CD4-positive, alpha-beta T cell (primary cell): ENCODE results near the gene PEX5. TPM values are rescaled to one million over a fixed set of nuclear protein-coding genes. Genes with fewer than 3 reads are reported as not detected.

ENCODE experiments used
- ATAC-seq: fragments of 200-7000 bp; cut with Tn5 transposase; one replicate; pipeline ENCODE4 v1.10.0; 2022; ENCODE audit warnings: mild to moderate bottlenecking; ENCODE audit not compliant: poor library complexity
- CTCF ChIA-PET: fragments of 350-600 bp; sonication (Branson Sonifier 250); formaldehyde crosslinking; loops from one replicate; lab custom pipeline; 2021; ENCODE audit warnings: antibody characterized with exemption, inconsistent platforms; lab: Charles Lee
- POLR2A ChIA-PET: fragments of 350-600 bp; sonication (Branson Sonifier 250); formaldehyde crosslinking; loops from one replicate; lab custom pipeline; 2021; ENCODE audit warnings: antibody characterized with exemption, inconsistent platforms; lab: Charles Lee
- DNase-seq, 14 experiments: peaks; one replicate each; pipeline ENCODE4 v3.0.0-alpha.2; 2013 to 2020; ENCODE audit warnings: mixed read lengths in 2 of 14
- H3K27ac ChIP-seq, 2 donors: one replicate each; pipeline versions ENCODE4 v1.5.1 to v1.7.0; 2013; ENCODE audit warnings: low read length in 2 of 2, low read depth in 1 of 2, mild to moderate bottlenecking in 1 of 2
- H3K27me3 ChIP-seq, 2 experiments: 1 replicate in 1 of 2; 2 replicates in 1 of 2; pipeline versions ENCODE4 v1.6.1 to v1.7.0; 2013; ENCODE audit warnings: low read length in 2 of 2, control low read depth in 1 of 2, mild to moderate bottlenecking in 1 of 2, moderate library complexity in 1 of 2; ENCODE audit not compliant: insufficient read depth in 2 of 2, control insufficient read depth in 1 of 2
- H3K36me3 ChIP-seq: one replicate; pipeline ENCODE4 v1.6.1; 2013; ENCODE audit warnings: low read length, control low read depth; ENCODE audit not compliant: insufficient read depth
- H3K4me1 ChIP-seq: one replicate; pipeline ENCODE4 v1.6.1; 2013; ENCODE audit warnings: low read length, control low read depth; ENCODE audit not compliant: insufficient read depth
- H3K4me3 ChIP-seq: one replicate; pipeline ENCODE4 v1.5.1; 2013; ENCODE audit warnings: mild to moderate bottlenecking, low read length, moderate library complexity
- H3K9me3 ChIP-seq, 2 experiments: 1 replicate in 1 of 2; 2 replicates in 1 of 2; pipeline versions ENCODE4 v1.6.1 to v1.7.0; 2013; ENCODE audit warnings: low read length in 2 of 2, mild to moderate bottlenecking in 2 of 2, control low read depth in 1 of 2, moderate library complexity in 1 of 2; ENCODE audit not compliant: control insufficient read depth in 1 of 2, insufficient read depth in 1 of 2
- H3K27ac Mint-ChIP-seq: one replicate; pipeline ENCODE4 v1.8.0; 2020; ENCODE audit warnings: mixed read lengths
- H3K27me3 Mint-ChIP-seq: one replicate; pipeline ENCODE4 v1.8.0; 2021; ENCODE audit warnings: mixed read lengths
- H3K36me3 Mint-ChIP-seq: one replicate; pipeline ENCODE4 v1.8.0; 2021; ENCODE audit warnings: low read depth, mixed read lengths
- H3K4me1 Mint-ChIP-seq: one replicate; pipeline ENCODE4 v1.8.0; 2021; ENCODE audit warnings: low read depth, mixed read lengths
- H3K4me3 Mint-ChIP-seq: one replicate; pipeline ENCODE4 v1.8.0; 2020; ENCODE audit warnings: mild to moderate bottlenecking, mixed read lengths
- H3K9me3 Mint-ChIP-seq: one replicate; pipeline ENCODE4 v1.8.0; 2020; ENCODE audit warnings: mixed read lengths
- intact Hi-C, 2 experiments: fragments of 100-400 bp; cut with DNase I in 1 of 2; cut with micrococcal nuclease in 1 of 2; formaldehyde crosslinking; loops; one replicate each; pipeline versions ENCODE4 v1.15.1 to v1.9.0; 2023 to 2025; cut with DNase I, micrococcal nuclease
- total RNA-seq, 174 experiments: library from RNA in 2 of 174; stranded (reverse) in 2 of 174; gene quantifications; one replicate each; pipeline ENCODE4 v1.2.3 and lab custom pipeline; 2021 to 2026
- TF ChIP-seq, protein P1 (sequence below): fragments of 200-600 bp; IDR thresholded peaks from one replicate; pipeline ENCODE4 v1.8.0; 2022; ENCODE audit warnings: antibody characterized with exemption, mild to moderate bottlenecking

Gene PEX5
- total RNA-seq, 2 experiments from 2014 or later: 22.9 TPM

DNA sequence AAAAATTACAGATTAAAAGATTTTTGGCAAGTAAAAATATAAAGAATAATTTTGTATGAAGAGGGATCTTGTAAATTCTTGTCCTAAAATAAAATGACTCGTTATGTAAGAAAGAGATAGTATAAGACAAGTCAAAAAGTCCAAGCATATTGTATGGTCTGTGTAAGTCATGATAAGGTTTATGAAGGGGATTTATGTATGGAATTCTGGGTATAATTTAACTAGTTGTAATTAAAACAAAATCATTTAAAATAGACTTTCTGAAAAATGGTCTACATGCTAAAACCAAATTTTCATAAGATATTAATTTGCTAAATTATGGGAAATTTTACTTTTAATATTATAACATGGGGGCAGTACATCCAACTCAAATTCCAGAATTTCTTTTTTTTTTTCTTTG, 17.6 kb upstream of the PEX5 start:
- POLR2A ChIA-PET: no interaction called here
- Mint-ChIP-seq H3K4me3 (no peak overlapping the region), H3K27ac (no peak overlapping the region), H3K27me3 (peaks cover 17% of the 10 kb centered on the region), H3K4me1 (no peaks in the 10 kb centered on the region), H3K9me3 (peaks cover 6% of the 10 kb centered on the region), H3K36me3 (peaks cover 5% of the 10 kb centered on the region)
- Histone ChIP-seq H3K27me3 (peaks cover 0 to 5% of the 10 kb centered on the region in 2 experiments), H3K4me3 (no peak overlapping the region), H3K27ac (no peak overlapping the region), H3K36me3 (no peaks in the 10 kb centered on the region), H3K4me1 (no peaks in the 10 kb centered on the region), H3K9me3 (peaks cover 4 to 9% of the 10 kb centered on the region in 2 experiments)
- DNase-seq: no peak
- intact Hi-C loops: loop anchor here in 1 of 2 experiments (10.0 kb wide), 1 partner anchor 957 kb away; no protein-coding TSS in a partner anchor
- CTCF ChIA-PET: no interaction called here
- no peak for ATAC-seq
- TF ChIP-seq, protein P1, sequence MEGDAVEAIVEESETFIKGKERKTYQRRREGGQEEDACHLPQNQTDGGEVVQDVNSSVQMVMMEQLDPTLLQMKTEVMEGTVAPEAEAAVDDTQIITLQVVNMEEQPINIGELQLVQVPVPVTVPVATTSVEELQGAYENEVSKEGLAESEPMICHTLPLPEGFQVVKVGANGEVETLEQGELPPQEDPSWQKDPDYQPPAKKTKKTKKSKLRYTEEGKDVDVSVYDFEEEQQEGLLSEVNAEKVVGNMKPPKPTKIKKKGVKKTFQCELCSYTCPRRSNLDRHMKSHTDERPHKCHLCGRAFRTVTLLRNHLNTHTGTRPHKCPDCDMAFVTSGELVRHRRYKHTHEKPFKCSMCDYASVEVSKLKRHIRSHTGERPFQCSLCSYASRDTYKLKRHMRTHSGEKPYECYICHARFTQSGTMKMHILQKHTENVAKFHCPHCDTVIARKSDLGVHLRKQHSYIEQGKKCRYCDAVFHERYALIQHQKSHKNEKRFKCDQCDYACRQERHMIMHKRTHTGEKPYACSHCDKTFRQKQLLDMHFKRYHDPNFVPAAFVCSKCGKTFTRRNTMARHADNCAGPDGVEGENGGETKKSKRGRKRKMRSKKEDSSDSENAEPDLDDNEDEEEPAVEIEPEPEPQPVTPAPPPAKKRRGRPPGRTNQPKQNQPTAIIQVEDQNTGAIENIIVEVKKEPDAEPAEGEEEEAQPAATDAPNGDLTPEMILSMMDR: no peak

- H3K4me3 Mint-ChIP-seq: no peak overlapping the region
- Histone ChIP-seq H3K4me3 (no peak overlapping the region), H3K9me3 (peaks cover 0 to 4% of the 10 kb centered on the region in 2 experiments), H3K27me3 (peaks cover 5 to 8% of the 10 kb centered on the region in 2 experiments), H3K4me1 (no peaks in the 10 kb centered on the region), H3K36me3 (no peaks in the 10 kb centered on the region), H3K27ac (no peak overlapping the region)
- intact Hi-C loops: loop anchor here in 1 of 2 experiments (10.0 kb wide), 1 partner anchor 961 kb away; no protein-coding TSS in a partner anchor
- TF ChIP-seq, protein P1: no peak
- no peaks in the 10 kb centered on the region for H3K36me3 Mint-ChIP-seq
- H3K27me3 Mint-ChIP-seq: peaks cover 34% of the 10 kb centered on the region
- POLR2A ChIA-PET: no interaction called here
- CTCF ChIA-PET: interaction anchor here (1.1 kb wide), 1 partner anchor 14 kb away, joined by 3 read pairs; the partner anchor contains the start of gene PEX5
- no peak for DNase-seq
- H3K9me3 Mint-ChIP-seq: no peaks in the 10 kb centered on the region
- H3K4me1 Mint-ChIP-seq: no peaks in the 10 kb centered on the region
- no peak overlapping the region for H3K27ac Mint-ChIP-seq
- no peak for ATAC-seq
Observed at GRCh38 chr12:7175493-7175892, 14.0 kb upstream of the PEX5 start.

DNA sequence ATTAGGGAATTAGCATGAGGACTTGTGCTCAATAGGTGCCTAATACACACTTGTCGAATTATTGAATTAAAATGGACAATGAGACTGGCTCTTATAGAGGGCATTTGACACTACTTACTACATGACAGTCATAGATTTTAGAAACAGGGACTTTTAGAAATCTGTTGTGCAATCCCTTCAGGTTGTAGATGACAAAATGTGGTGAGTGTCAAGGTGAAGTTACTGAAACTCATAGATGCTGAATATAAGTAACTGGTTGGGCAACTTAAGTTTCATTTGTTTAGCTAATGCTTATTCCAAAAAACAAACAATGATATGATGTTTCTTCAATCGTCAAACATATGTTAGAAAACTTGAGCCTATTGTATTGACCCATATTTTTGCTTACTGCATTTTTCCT, 12.9 kb upstream of the PEX5 start:
- ChIA-PET POLR2A (no interaction called here), CTCF (no interaction called here)
- no peaks in the 10 kb centered on the region for H3K36me3 ChIP-seq
- intact Hi-C loops: loop anchor here in 1 of 2 experiments (10.0 kb wide), 1 partner anchor 962 kb away; no protein-coding TSS in a partner anchor
- ATAC-seq (no peak), DNase-seq (no peak)
- H3K27ac Mint-ChIP-seq: no peak overlapping the region
- no peaks in the 10 kb centered on the region for H3K9me3 Mint-ChIP-seq
- peaks cover 5 to 12% of the 10 kb centered on the region in 2 experiments for H3K27me3 ChIP-seq
- no peak overlapping the region for H3K27ac ChIP-seq
- TF ChIP-seq, protein P1: no peak
- peaks cover 40% of the 10 kb centered on the region for H3K27me3 Mint-ChIP-seq
- peaks cover 0 to 4% of the 10 kb centered on the region in 2 experiments for H3K9me3 ChIP-seq
- H3K36me3 Mint-ChIP-seq: no peaks in the 10 kb centered on the region
- no peaks in the 10 kb centered on the region for H3K4me1 Mint-ChIP-seq
- H3K4me3 Mint-ChIP-seq: no peak overlapping the region
- no peak overlapping the region for H3K4me3 ChIP-seq
- H3K4me1 ChIP-seq: no peaks in the 10 kb centered on the region
